ENCODE data around the gene SRPK3. TPM values are rescaled to one million over a fixed set of nuclear protein-coding genes. Genes with fewer than 3 reads are reported as not detected.
"Not testable (repeated sequence)": the region's sequence is repeated elsewhere in the genome, so short reads cannot be mapped to it uniquely, and the experiment has no call there.

The SRPK3 gene
- total RNA-seq, 1 experiment from 2014 or later, result not detected

GRCh38 chrX:153800177-153800722 lies 19.4 kb downstream of the SRPK3 start:
- peak; percentile 50 for DNase-seq (ENCODE audit: low spot score)
- in situ Hi-C loops (cut with HindIII; ENCODE audit: low sequenced_read_pairs), result no loop called here

DNA sequence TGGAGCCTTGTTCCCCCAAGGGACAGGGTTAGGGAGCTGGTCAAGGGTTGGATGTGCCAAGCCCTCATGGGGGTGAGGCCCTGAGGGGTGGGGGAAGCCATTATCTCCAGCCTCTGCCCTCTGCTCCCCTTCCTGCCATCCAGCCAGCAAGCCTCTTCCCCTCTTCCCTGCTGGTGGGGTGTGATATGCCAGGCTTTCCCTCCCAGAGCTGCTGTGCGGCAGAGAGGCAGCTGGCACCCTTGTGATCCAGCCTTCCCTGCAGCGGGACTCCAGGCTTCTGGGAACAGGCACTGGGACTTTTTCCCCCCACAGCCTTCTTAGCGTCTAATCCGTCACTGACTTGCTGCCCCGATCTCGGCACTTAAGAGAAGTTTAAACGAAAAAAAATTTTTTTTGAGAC lies 19.9 kb downstream of the SRPK3 start:
- in situ Hi-C loops (cut with HindIII; ENCODE audit: low sequenced_read_pairs), result no loop called here
- DNase-seq (ENCODE audit: low spot score), result no peak

DNA sequence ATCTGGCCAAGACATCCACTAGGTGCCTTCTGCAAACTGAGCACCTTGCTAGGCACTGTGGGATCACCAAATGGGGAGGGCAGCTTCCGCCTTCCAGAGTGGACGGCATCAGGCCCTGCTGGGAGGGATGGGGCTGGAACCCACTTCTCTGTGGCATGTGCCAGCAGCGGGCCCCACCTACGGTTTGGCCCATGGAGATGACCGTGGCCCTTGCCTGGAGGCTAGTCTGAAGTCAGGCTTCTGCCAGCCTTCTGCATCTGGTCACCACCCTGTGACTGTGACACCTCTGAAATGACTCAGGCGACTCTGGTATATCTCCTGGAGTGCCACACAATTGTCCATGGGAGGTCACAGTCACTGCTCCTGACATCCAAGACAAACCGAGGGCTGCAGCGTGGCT lies 20.8 kb downstream of the SRPK3 start:
- no peak for DNase-seq (ENCODE audit: low spot score)
- in situ Hi-C loops (cut with HindIII; ENCODE audit: low sequenced_read_pairs), result no loop called here

DNA sequence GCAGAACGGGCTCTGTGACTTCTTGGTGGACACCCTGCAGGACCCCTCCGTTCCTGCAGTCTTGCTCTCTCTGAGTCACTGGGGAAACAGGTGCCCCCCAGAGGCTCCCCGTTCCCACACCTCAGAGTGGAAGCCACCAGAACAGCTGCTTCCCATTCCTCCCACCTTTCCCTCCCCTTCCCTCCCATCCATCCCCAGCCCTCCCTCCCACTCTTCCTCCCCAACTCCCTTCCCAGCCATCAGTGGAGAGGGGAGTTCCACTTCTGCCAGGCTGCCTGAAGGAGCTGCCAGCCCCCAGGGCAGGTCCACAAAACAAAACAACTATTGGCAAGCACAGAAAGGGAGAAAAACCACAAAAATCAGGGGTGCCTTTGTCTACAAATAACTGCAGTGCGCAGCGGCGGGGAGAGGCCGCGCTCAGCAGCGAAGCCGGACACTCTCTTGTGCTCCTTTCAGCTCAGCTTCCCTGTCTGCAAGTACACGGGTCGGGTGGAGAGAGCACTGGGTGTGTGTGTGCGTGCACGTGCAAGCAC lies 21.7 kb downstream of the SRPK3 start:
- in situ Hi-C loops (cut with HindIII; ENCODE audit: low sequenced_read_pairs), result no loop called here
- no peak for DNase-seq (ENCODE audit: low spot score)

- in situ Hi-C loops (cut with HindIII; ENCODE audit: low sequenced_read_pairs), result no loop called here
Measured at GRCh38 chrX:153803211-153804099, 22.6 kb downstream of the SRPK3 start.

DNA sequence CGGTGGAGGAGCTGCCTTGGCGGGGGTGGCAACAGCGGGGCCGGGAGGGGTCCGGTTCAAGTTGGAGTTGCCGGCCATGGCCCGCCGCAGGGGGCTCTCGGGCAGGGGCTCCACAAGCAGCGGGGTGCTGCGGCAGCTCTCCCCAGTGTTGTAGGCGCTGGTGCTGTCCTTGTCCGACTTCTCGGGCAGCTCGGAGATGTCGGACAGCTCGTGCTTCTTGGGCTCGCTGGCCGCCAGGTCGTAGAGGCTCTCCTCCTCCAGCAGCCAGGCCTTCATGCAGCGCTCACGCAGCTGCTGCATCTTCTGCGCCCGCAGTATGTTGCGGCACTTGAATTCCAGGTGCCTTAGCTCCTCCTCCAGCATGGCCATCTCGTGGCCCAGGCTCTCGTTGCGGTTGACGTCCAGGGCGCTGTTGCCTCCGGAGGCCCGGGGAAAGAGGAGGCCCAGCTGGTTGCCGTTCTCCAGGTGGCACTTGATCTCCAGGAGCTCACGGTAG lies 23.3 kb downstream of the SRPK3 start:
- DNase-seq (ENCODE audit: low spot score), result no peak
- in situ Hi-C loops (cut with HindIII; ENCODE audit: low sequenced_read_pairs), result no loop called here

More at GRCh38 chrX:153803211-153804099, 22.6 kb downstream of the SRPK3 start:
- DNase-seq (ENCODE audit: low spot score), result no peak

DNA sequence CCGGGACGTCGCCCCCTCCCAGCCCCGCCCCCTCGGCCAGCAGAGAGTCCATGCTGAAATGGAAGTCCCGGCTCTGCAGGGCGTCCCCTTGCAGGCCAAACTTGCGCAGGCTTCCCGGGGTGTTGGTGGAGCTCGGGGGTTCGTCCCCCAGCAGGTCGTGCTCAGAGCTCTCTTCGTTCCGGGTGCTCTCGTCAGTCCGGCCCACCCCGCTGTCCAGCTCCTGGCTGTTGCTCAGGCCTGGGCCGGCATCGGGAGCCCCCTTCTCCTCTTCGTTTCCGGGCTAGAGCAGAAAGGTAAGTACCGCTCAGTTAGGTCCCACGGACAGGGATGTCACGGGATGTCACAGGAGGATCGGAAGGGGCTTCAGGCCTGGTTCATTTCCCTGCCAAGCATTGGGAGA lies 23.8 kb downstream of the SRPK3 start:
- no peak for DNase-seq (ENCODE audit: low spot score)

DNA sequence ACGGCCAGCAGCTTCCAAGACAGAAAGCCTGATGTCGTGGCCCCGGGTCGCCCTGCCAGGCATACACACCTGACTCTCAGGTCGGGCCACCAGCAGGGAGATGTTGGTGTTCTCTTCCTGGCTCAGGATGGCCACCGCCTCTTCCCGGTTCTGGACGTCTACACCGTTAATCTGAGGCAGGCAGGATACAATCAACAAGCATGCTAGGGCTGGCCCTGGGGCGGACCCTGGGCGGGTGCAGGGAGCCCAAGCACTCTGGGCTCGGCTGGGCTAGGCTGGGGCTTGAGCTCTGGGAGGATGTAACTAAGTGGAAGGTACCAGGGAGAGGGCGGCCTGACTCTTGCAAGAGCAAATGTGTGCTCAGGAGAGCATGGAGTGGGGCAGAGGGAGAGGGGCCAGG lies 24.6 kb downstream of the SRPK3 start:
- in situ Hi-C loops (cut with HindIII; ENCODE audit: low sequenced_read_pairs), result no loop called here
- no peak for DNase-seq (ENCODE audit: low spot score)

More for the DNA sequence above, 23.8 kb downstream of the SRPK3 start:
- in situ Hi-C loops (cut with HindIII; ENCODE audit: low sequenced_read_pairs), result no loop called here

DNA sequence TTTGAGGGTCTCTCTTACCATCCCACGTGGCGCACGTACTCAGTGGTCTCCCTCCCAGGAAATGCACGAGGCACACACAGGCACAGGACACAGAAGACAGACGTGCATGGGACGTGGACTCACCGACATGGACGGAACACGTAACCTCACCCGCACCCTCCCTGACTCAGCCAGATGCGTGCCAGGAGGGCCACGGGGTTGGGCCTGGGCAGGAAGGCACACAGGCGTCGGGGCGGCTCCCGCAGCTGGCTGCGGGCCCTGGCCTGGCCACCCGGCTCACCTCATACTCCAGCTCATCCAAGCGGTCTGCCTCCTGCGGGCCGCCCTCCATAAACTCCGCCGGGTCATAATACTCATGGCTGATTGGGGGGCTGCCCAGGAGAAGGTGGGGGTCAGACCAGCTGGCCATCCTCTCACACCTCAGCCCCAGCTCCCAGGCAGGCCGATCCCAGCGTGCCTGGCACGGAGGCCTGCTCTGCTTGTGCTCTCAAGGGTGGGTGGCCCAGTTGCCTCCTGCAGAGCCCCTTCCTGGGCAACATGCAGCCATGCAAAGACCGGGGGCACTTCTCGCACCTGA lies 26.2 kb downstream of the SRPK3 start:
- DNase-seq (ENCODE audit: low spot score), result no peak
- in situ Hi-C loops (cut with HindIII; ENCODE audit: low sequenced_read_pairs), result no loop called here

GRCh38 chrX:153807976-153808375 lies 27.1 kb downstream of the SRPK3 start:
- no peak for DNase-seq (ENCODE audit: low spot score)
- in situ Hi-C loops (cut with HindIII; ENCODE audit: low sequenced_read_pairs), result no loop called here

DNA sequence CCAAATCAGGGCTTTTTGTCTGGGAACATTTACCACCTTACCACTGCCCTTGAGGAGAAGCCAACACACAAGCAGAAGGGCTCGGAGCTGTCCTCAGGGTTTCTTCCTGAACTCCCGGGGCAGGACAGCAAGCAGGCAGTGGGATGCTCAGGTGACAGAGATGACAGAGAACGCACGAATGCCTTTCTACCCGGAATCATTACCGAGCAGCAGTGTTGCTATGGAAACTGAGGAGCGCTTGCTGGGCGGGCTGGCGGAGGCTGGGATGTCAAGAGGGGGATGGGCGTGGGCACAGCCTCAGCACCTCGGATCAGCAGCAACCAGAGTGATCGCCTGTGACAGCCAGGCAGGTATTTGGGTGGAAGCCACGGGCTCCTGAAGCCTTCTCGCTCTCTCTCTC lies 31.4 kb downstream of the SRPK3 start:
- peak; percentile 61 for DNase-seq (ENCODE audit: low spot score)
- in situ Hi-C loops (cut with HindIII; ENCODE audit: low sequenced_read_pairs), result no loop called here

DNA sequence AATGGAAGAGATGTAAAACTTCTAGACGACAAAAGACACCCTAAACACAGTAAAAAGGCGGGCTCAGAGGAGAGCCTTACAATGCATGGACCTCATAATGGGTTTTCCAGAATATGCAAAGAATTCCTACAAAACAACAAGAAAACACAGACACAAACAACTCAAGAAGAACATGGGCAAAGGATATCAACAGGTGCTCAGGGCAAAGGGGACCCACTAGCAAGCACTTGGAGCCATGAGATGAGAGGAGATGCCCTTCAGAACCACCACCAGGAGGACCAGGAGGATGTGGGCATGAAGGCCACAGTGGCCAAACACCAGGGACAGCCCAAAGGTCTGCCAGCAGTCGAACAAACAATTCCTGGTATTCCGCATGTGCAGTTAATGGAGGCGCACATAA lies 32.3 kb downstream of the SRPK3 start:
- DNase-seq (ENCODE audit: low spot score), result no peak
- in situ Hi-C loops (cut with HindIII; ENCODE audit: low sequenced_read_pairs), result no loop called here

DNA sequence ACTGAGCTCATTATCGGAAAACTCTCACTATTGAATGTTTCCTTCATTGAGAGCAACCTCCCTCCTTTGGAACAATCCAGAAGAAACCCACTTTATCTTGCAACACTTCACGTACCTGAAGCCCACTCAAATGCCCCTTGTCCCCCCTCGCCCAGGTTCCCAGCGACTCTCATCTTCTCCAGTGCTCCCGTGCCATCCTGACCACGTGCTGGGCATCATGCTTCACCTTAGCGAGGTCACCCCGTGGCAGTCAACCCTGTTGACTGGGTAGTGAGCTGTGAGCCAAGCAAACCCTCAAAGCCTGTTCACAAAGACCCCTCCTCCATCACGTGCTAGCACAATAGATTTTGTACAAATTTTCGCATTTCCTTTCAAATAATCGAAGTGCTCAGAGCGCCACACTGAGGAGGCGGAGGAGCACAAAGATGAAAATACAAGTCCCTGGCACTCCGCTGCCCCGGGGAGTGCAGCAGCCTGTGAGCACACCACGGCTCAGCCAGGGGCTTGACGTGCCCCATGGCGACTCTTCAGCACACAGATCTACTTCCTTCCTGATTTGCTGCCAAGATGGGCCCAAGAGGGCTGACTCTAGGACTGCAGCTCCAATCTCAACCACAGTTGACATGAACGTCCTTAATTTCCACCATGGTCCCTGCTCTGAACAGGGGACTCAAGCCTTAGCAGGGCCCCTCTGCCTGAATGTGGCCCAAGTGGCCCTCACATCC lies 33.9 kb downstream of the SRPK3 start:
- DNase-seq (ENCODE audit: low spot score), result no peak
- in situ Hi-C loops (cut with HindIII; ENCODE audit: low sequenced_read_pairs), result no loop called here

DNA sequence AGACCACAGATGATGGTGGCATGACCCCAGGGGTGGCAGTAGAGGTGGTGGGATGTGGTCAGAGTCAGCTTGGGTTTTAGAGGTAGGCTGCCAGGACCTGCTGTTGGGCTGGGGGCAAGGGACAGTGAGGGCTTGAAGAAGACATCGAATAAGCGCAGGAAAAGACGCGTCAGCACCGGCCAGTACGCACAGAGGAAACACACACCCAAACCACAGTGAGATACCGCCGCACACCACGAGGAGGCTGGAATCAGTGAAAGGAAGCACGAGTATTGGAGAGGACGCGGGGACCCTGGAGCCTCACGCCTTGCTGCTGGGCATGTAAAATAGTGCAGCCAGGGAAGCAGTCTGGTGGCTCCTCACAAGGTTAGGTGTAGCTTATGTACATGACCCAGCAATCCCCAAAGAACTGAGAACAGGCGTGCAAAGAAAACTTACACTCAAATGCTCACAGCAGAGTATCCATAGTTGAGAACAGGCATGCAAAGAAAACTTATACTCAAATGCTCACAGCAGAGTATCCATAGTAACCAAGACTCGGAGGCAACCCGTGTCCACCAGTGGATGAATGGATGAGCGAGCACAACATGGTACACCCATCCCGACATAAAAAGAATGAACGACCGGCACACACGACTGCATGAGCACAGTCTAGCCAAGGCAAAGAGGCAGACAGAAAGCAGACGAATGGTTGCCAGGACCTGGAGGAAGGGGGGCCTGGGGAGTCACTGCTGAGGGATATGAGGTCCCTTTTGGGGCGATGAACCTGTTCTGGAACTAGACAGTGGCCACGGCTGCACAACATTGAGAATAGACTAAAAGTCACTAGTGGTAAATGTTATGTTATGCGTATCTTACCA lies 36.2 kb downstream of the SRPK3 start:
- in situ Hi-C loops (cut with HindIII; ENCODE audit: low sequenced_read_pairs), result no loop called here
- DNase-seq (ENCODE audit: low spot score), result no peak

DNA sequence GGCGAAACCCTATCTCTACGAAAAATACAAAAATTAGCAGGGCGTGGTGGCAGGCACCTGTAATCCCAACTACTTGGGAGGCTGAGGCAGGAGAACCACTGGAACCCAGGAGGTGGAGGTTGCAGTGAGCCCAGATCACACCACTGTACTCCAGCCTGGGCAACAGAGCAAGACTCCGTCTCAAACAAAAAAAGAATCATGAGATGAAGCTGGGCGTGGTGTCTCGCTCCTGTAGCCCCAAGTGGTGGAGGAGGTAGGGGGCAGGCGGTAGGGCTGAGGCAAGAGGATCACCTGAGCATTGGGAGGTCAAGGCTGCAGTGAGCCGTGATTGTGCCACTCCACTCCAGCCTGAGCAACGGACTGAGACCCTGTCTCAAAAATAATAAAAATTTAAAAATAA lies 37.2 kb downstream of the SRPK3 start:
- in situ Hi-C loops (cut with HindIII; ENCODE audit: low sequenced_read_pairs); DNase-seq (ENCODE audit: low spot score): not testable (repeated sequence)

DNA sequence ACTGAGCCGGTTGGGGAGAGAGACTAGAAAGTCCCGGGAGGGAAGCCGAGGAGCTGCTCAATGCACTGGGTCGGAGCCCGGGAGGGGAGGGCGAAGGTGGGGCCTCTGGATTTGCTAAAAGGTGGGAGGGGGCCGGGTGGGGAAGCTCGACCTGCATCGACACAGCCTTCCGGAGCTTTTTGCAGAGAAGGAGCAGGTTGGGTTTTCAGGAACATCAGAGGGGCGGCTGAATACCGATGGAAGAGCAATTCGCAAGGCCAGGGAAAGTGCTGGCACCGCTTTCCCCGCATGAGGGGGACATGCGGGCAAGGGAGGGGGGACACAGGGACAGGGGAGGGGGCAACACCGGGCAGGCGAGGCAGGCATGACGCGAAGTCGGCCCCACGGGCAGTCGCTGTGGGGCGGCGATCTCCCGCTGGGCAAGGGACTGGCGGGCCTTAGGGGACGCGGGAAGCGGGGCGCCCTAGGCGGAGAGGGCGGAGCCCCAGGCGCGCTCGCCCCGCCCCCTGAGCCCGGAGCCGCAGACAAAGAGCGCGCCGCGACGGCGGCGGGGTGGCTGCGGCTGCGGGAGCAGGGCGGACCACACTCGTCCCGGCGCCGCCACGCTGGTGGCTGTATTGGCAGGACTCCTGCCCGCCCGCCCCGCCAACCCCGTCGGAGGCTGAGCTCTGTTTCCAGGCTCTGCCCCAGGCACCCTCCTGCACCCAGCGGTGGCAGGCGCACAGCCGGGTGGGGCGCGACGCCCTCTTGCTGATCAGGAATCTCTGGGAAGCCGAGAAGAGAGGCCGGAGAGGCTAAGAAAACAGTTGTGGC lies 37.9 kb downstream of the SRPK3 start:
- no peak for DNase-seq (ENCODE audit: low spot score)

DNA sequence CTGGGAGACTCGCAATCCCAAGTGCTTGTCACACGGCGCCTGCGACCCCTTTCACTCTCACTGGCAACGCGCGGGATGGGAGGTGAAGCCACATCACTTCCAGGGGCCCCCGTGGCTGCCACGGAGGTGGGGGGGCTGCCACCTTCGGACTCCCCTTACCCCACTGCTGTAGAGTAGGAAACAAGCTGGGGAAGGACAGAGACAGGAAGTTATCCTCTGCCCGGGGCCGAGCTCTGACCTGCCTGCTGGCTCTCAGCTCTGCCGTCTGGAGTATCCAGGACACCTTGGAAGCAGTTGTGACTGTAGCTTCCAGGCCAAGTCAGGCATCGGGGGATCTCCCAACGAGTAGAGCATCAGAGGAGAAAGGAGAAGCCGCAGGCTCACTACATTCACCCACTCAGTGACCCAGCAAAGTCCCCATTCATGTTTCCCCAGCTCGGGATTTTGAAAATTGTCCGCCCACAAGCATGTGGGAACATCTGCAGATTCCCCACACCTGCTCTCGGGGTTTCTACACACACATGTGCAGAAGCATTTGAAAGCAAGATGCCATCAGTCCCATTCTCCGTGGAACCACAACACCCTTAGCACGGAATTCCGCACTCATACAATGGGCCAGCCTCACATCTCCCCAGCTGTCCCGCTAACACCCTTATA lies 38.7 kb downstream of the SRPK3 start:
- peak; percentile 50 for DNase-seq (ENCODE audit: low spot score)
- in situ Hi-C loops (cut with HindIII; ENCODE audit: low sequenced_read_pairs), result no loop called here

More for the DNA sequence above, 37.9 kb downstream of the SRPK3 start:
- in situ Hi-C loops (cut with HindIII; ENCODE audit: low sequenced_read_pairs), result no loop called here

Measured in G401 (cell line).